GM21723 (cell line): ENCODE data around the gene CDH4.

Experiments used
- ATAC-seq: cut with Tn5 transposase; IDR thresholded peaks from one replicate; pipeline ENCODE4 v1.9.1; 2021; ENCODE audit warnings: mild to moderate bottlenecking, moderate library complexity; ENCODE audit not compliant: unreplicated experiment

The CDH4 gene

GRCh38 chr20:61657721-61658377 is 405.8 kb downstream of the CDH4 start:
- ATAC-seq: no peak

GRCh38 chr20:61658563-61658962 is 406.5 kb downstream of the CDH4 start:
- ATAC-seq: no peak

- ATAC-seq: no peak
Measured at GRCh38 chr20:61659246-61659993, 407.4 kb downstream of the CDH4 start.

GRCh38 chr20:61659994-61660346 is 407.9 kb downstream of the CDH4 start:
- ATAC-seq: no peak

- ATAC-seq: no peak
Measured at GRCh38 chr20:61660559-61660958, 408.5 kb downstream of the CDH4 start.

- ATAC-seq: no peak
Measured at GRCh38 chr20:61661025-61661424, 409.0 kb downstream of the CDH4 start.

- ATAC-seq: no peak
Measured at GRCh38 chr20:61661583-61661982, 409.5 kb downstream of the CDH4 start.

- no peak for ATAC-seq
Measured at GRCh38 chr20:61662226-61662967, 410.3 kb downstream of the CDH4 start.

- ATAC-seq: no peak
Measured at GRCh38 chr20:61662968-61663331, 410.9 kb downstream of the CDH4 start.

- ATAC-seq: no peak
Measured at GRCh38 chr20:61663521-61664425, 411.7 kb downstream of the CDH4 start.

GRCh38 chr20:61664556-61665320 is 412.7 kb downstream of the CDH4 start:
- ATAC-seq: no peak

GRCh38 chr20:61665528-61666470 is 413.7 kb downstream of the CDH4 start:
- ATAC-seq: no peak

- no peak for ATAC-seq
Measured at GRCh38 chr20:61666471-61666832, 414.4 kb downstream of the CDH4 start.

- ATAC-seq: no peak
Measured at GRCh38 chr20:61667056-61667792, 415.2 kb downstream of the CDH4 start.

- no peak for ATAC-seq
Measured at GRCh38 chr20:61668065-61668650, 416.1 kb downstream of the CDH4 start.

- ATAC-seq: no peak
Measured at GRCh38 chr20:61668771-61669503, 416.9 kb downstream of the CDH4 start.

GRCh38 chr20:61670274-61670673 is 418.2 kb downstream of the CDH4 start:
- no peak for ATAC-seq
